SK-N-SH (cell line): ENCODE results near the gene FRMPD4.

Experiments used
- CTCF ChIP-seq: fragments of 200-600 bp; sonication (generic); IDR thresholded peaks from 2 replicates; pipeline ENCODE4 v1.6.1; 2017; ENCODE audit warnings: antibody characterized with exemption, mild to moderate bottlenecking, moderate library complexity
- EP300 ChIP-seq, 2 experiments: IDR thresholded peaks; 2 replicates each; pipeline versions ENCODE4 v1.4.0 to v1.6.1; 2012; ENCODE audit warnings: borderline replicate concordance in 1 of 2, low read depth in 1 of 2, low read length in 1 of 2
- MXI1 ChIP-seq: IDR thresholded peaks from 2 replicates; pipeline ENCODE4 v1.6.1; 2012; ENCODE audit warnings: mild to moderate bottlenecking, low read depth, low read length, improper control_type of control experiment
- RAD21 ChIP-seq: IDR thresholded peaks from 2 replicates; pipeline ENCODE4 v1.6.1; 2012; ENCODE audit warnings: mild to moderate bottlenecking, low read length
- RCOR1 ChIP-seq: fragments of 150-350 bp; IDR thresholded peaks from 2 replicates; pipeline ENCODE4 v1.6.1; 2017; ENCODE audit warnings: antibody characterized with exemption, low read length
- SIN3A ChIP-seq: IDR thresholded peaks from 2 replicates; pipeline ENCODE4 v1.6.1; 2012; ENCODE audit warnings: low read depth, mild to moderate bottlenecking, low read length, moderate library complexity, borderline replicate concordance

- TF ChIP-seq RCOR1, result no peak
- no peak for TF ChIP-seq RAD21
- no peak for TF ChIP-seq EP300 (IDR thresholded peaks at IDR 0.05; ENCODE audit: borderline replicate concordance in 1 of 2, low read depth in 1 of 2, low read length in 1 of 2)
- TF ChIP-seq CTCF, result no peak
- TF ChIP-seq MXI1, result no peak
- no peak for TF ChIP-seq SIN3A
Observed at GRCh38 chrX:12229986-12230385, 91.7 kb downstream of the FRMPD4 start.
